K562 (cell line): ENCODE measurements around the gene RCOR3. TPM values are rescaled to one million over a fixed set of nuclear protein-coding genes. Genes with fewer than 3 reads are reported as not detected.

Experiments
- ATAC-seq: fragments of 200-7000 bp; cut with Tn5 transposase; 3 replicates; pipeline ENCODE4 v1.9.1; 2020; ENCODE audit warnings: moderate library complexity
- BruUV-seq: library from RNA; stranded (reverse); fragments of 400-500 nt; replicated peaks from 2 replicates; lab custom pipeline; 2021; lab: Mats Ljungman, UMichigan
- CTCF ChIA-PET: fragments of 300-600 bp; formaldehyde crosslinking; extraction: SDS; loops from one replicate; lab custom pipeline; 2021; ENCODE audit warnings: low intra/inter-chr PET ratio; lab: Yijun Ruan, JAX
- POLR2A ChIA-PET: fragments of 300-600, 350-650 bp; sonication (Branson Sonifier 250); formaldehyde crosslinking; extraction: SDS; loops from one replicate; lab custom pipeline; 2021; ENCODE audit warnings: antibody characterized with exemption, inconsistent platforms; lab: Yijun Ruan, JAX
- DNase-seq, 4 experiments: peaks; one replicate each; pipeline versions ENCODE4 v3.0.0 to v3.0.0-alpha.2; 2011 to 2018; ENCODE audit warnings: low spot score in 3 of 4, mixed read lengths in 3 of 4; ENCODE audit errors: extremely low read depth in 1 of 4
- FAIRE-seq: peaks from 2 replicates; lab custom pipeline; 2011; peaks lifted over from hg19 to GRCh38; lab: Jason Lieb, UNC
- H2AFZ ChIP-seq: 2 replicates; pipeline ENCODE4 v1.6.0; 2011; ENCODE audit warnings: low read depth, low read length, control low read depth, inconsistent platforms
- H3K27ac ChIP-seq: fragments of 200-600 bp; 3 replicates; pipeline ENCODE4 v1.8.0; 2011; ENCODE audit warnings: low read depth, mild to moderate bottlenecking, control low read depth, inconsistent platforms, low read length, moderate library complexity, mixed read lengths; ENCODE audit errors: extremely low read depth
- H3K27me3 ChIP-seq, 2 experiments: fragments of 300-600 bp in 1 of 2; 2 replicates in 1 of 2; 3 replicates in 1 of 2; pipeline versions ENCODE4 v1.6.0 to v1.8.0; 2011; ENCODE audit warnings: inconsistent platforms in 2 of 2, low read length in 2 of 2, mild to moderate bottlenecking in 1 of 2, mixed read lengths in 1 of 2, moderate library complexity in 1 of 2; ENCODE audit not compliant: control insufficient read depth in 2 of 2, insufficient read depth in 2 of 2
- H3K36me3 ChIP-seq: fragments of 300-600 bp; 3 replicates; pipeline ENCODE4 v1.8.0; 2011; ENCODE audit warnings: mild to moderate bottlenecking, low read length, inconsistent platforms; ENCODE audit not compliant: control insufficient read depth, insufficient read depth
- H3K4me1 ChIP-seq, 2 experiments: fragments of 200-600 bp in 1 of 2; replicated peaks in 1 of 2; 2 replicates in 1 of 2; 3 replicates in 1 of 2; pipeline versions ENCODE4 v1.5.1 to v1.8.0; 2011; ENCODE audit warnings: inconsistent platforms in 2 of 2, low read length in 2 of 2, mild to moderate bottlenecking in 1 of 2, mixed read lengths in 1 of 2, moderate library complexity in 1 of 2; ENCODE audit not compliant: control insufficient read depth in 2 of 2, insufficient read depth in 2 of 2
- H3K4me2 ChIP-seq: 2 replicates; pipeline ENCODE4 v1.6.1; 2011; ENCODE audit warnings: low read length, control low read depth, inconsistent platforms, mixed read lengths; ENCODE audit not compliant: insufficient read depth
- H3K4me3 ChIP-seq: fragments of 200-600 bp; sonication (generic), shearing (Covaris generic); 2 replicates; pipeline ENCODE4 v1.5.1; 2016; ENCODE audit warnings: control low read depth, inconsistent platforms
- H3K79me2 ChIP-seq: fragments of 200-600 bp; 3 replicates; pipeline ENCODE4 v1.8.0; 2011; ENCODE audit warnings: low read length, inconsistent platforms; ENCODE audit not compliant: control insufficient read depth, insufficient read depth
- H3K9ac ChIP-seq, 2 experiments: 2 replicates each; pipeline versions ENCODE4 v1.6.0 to v1.6.1; 2011; ENCODE audit warnings: low read depth in 2 of 2, low read length in 2 of 2, control low read depth in 1 of 2, inconsistent platforms in 1 of 2, mild to moderate bottlenecking in 1 of 2, mixed read lengths in 1 of 2; ENCODE audit not compliant: insufficient read depth in 1 of 2
- H3K9me1 ChIP-seq: one replicate; pipeline ENCODE4 v1.6.0; 2011; ENCODE audit warnings: inconsistent platforms, mild to moderate bottlenecking, low read length, moderate library complexity; ENCODE audit not compliant: control insufficient read depth, insufficient read depth
- H3K9me3 ChIP-seq: replicated peaks from 2 replicates; pipeline ENCODE4 v1.5.1; 2011; ENCODE audit warnings: low read depth, low read length, inconsistent platforms; ENCODE audit not compliant: control insufficient read depth, insufficient read depth
- H4K20me1 ChIP-seq: replicated peaks from 2 replicates; pipeline ENCODE4 v1.6.1; 2011; ENCODE audit warnings: low read length, inconsistent platforms, mixed read lengths; ENCODE audit not compliant: control insufficient read depth, insufficient read depth
- BCLAF1 ChIP-seq, 2 experiments: fragments of 450-650 bp in 1 of 2; IDR thresholded peaks; 2 replicates each; pipeline ENCODE4 v1.6.1; 2011 to 2017; ENCODE audit warnings: low read depth in 2 of 2, antibody characterized with exemption in 1 of 2, borderline replicate concordance in 1 of 2, low read length in 1 of 2, mild to moderate bottlenecking in 1 of 2, mixed read lengths in 1 of 2; ENCODE audit not compliant: control insufficient read depth in 1 of 2
- FOXA3 ChIP-seq, 2 experiments: fragments of 450-650 bp in 1 of 2; sonication (generic) in 1 of 2; formaldehyde crosslinking; IDR thresholded peaks in 1 of 2; conservative IDR thresholded peaks in 1 of 2; 2 replicates each; pipeline versions ENCODE4 v1.4.0 to v1.8.0; 2020 to 2022; ENCODE audit warnings: mild to moderate bottlenecking in 2 of 2, missing genetic modification reagents in 1 of 2
- KAT8 ChIP-seq: fragments of 450-650 bp; IDR thresholded peaks from 2 replicates; pipeline ENCODE4 v1.6.1; 2016; ENCODE audit warnings: low read depth, mild to moderate bottlenecking
- POLR2AphosphoS5 ChIP-seq: IDR thresholded peaks from 2 replicates; pipeline ENCODE4 v1.6.1; 2011; ENCODE audit warnings: mild to moderate bottlenecking, low read depth, low read length, moderate library complexity; ENCODE audit not compliant: control insufficient read depth, insufficient read depth
- PREB ChIP-seq: sonication (generic); formaldehyde crosslinking; IDR thresholded peaks from 2 replicates; pipeline ENCODE4 v1.8.1; 2023; ENCODE audit warnings: mild to moderate bottlenecking, missing genetic modification reagents
- SOX6 ChIP-seq: fragments of 450-650 bp; IDR thresholded peaks from 2 replicates; pipeline ENCODE4 v1.6.1; 2014; ENCODE audit warnings: mild to moderate bottlenecking
- SPI1 ChIP-seq: IDR thresholded peaks from 2 replicates; pipeline ENCODE4 v1.6.1; 2011; ENCODE audit warnings: low read depth, low read length, control low read depth, borderline replicate concordance
- ZC3H11A ChIP-seq: IDR thresholded peaks from 2 replicates; pipeline ENCODE4 v1.6.1; 2012; ENCODE audit warnings: low read depth, low read length, improper control_type of control experiment
- ZMIZ1 ChIP-seq, 2 experiments: fragments of 150-350 bp in 1 of 2; IDR thresholded peaks; 2 replicates each; pipeline ENCODE4 v1.6.1; 2012 to 2016; ENCODE audit warnings: low read depth in 2 of 2, low read length in 2 of 2, mild to moderate bottlenecking in 1 of 2, moderate library complexity in 1 of 2
- ZNF696 ChIP-seq: fragments of 250-450 bp; sonication (Bioruptor Pico); conservative IDR thresholded peaks from 2 replicates; pipeline ENCODE4 v1.4.0; 2020; ENCODE audit warnings: mild to moderate bottlenecking, moderate library complexity
- WGBS: fragments of 100-300 bp; shearing (Covaris generic); methylation state at CpG from one replicate; pipeline ENCODE4 v1.1.6; 2016; ENCODE audit warnings: low coverage, mixed read lengths; ENCODE audit not compliant: insufficient coverage; ENCODE audit errors: missing lambda C conversion rate; 5-methylcytosine and 5-hydroxymethylcytosine counted together
- in situ Hi-C: fragments of 300-500 bp; cut with MboI; formaldehyde crosslinking; loops from 4 replicates; pipeline ENCODE4 v1.15.0; 2018; ENCODE audit warnings: inconsistent platforms, mixed read lengths
- intact Hi-C: fragments of 100-400 bp; cut with micrococcal nuclease; formaldehyde crosslinking; loops from 2 replicates; pipeline ENCODE4 v1.14.2; 2022
- polyA plus RNA-seq, 8 experiments: library from polyadenylated mRNA; depleted of rRNA in 4 of 8; stranded (reverse) in 5 of 8; unstranded in 3 of 8; fragments of >200 nt; fragmentation: Nextera tagmentation in 2 of 8; fragmentation: Illumina TruSeq in 1 of 8; extraction: Ambion mirVana in 2 of 8; extraction: Trizol in 1 of 8; gene quantifications; 2 replicates each; pipeline versions ENCODE4 v1.2.1 to v1.2.3, GENCODE V29; 2011 to 2014; ENCODE audit warnings: inconsistent platforms in 1 of 8, missing spikeins in 1 of 8
- total RNA-seq, 7 experiments: library from RNA; depleted of rRNA in 6 of 7; stranded (reverse); fragments of >200 nt in 6 of 7; fragmentation: Illumina TruSeq in 2 of 7; extraction: Trizol in 2 of 7; gene quantifications; 2 replicates each; pipeline versions ENCODE4 v1.2.1 to v1.2.3, GENCODE V29; 2011 to 2021; ENCODE audit warnings: low replicate concordance in 1 of 7
- TF ChIP-seq, protein P1 (sequence below): fragments of 250-450 bp; sonication (Bioruptor Pico); IDR thresholded peaks from 2 replicates; pipeline ENCODE4 v1.8.0; 2021; ENCODE audit warnings: borderline replicate concordance, mild to moderate bottlenecking, moderate library complexity; ENCODE audit not compliant: poor library complexity, severe bottlenecking
- TF ChIP-seq, protein P2 (sequence below): fragments of 250-450 bp; sonication (Bioruptor Pico); IDR thresholded peaks from 2 replicates; pipeline ENCODE4 v1.9.0; 2021; ENCODE audit warnings: mild to moderate bottlenecking

RCOR3 gene
- total and polyA plus RNA-seq, 9 of the 15 experiments (the other 6 are each of a cell fraction or from before 2014, with no cell fraction given), result 9.7 to 42.7 (median 29.5) TPM

DNA sequence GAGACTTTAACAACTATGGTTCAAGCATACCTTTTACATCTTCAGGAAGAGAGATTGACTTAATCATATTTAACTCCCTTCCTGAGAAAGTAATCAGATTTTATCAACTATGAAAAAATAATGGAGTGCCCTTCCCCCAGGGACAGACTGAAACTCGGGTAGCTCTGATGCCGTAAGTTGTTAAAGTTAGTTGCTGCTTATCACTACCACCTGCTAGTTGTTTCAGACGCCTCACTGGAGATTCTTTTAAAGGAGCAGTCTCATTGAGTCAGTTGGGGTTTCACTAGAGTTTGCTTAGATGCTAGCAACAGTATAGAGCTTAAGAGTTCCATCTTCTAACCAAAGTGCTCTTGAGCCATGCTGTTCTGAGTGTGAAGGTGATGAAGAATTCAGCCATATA, 50.5 kb downstream of the RCOR3 start:
- H3K9me1 ChIP-seq, result no peaks in the 10 kb centered on the region
- no peak overlapping the region for H3K9ac ChIP-seq
- WGBS, result 1% methylated on average over 3 of the region's 3 CpGs
- no peaks in the 10 kb centered on the region for H3K27me3 ChIP-seq
- peak; percentile 95 for ATAC-seq
- H3K4me1 ChIP-seq, result peaks cover 0 to 6% of the 10 kb centered on the region in 2 experiments; a peak in 2 of 5 replicates
- H4K20me1 ChIP-seq, result no peaks in the 10 kb centered on the region
- in situ Hi-C loops (no loop called here), intact Hi-C loops (no loop called here)
- no peak overlapping the region; the same call in 1 of the 2 replicates for H2AFZ ChIP-seq
- ChIA-PET POLR2A (interaction anchor here (0.6 to 1.8 kb wide), 7 partner anchors 9 to 52 kb away, joined by 3 to 6 read pairs (median 4); no protein-coding TSS in a partner anchor), CTCF (no interaction called here)
- peak; percentile 48 to 83 (median 69) for DNase-seq
- H3K4me3 ChIP-seq, result no peak overlapping the region
- peak; percentile 94 for FAIRE-seq
- peaks cover 49% of the 10 kb centered on the region for H3K36me3 ChIP-seq
- H3K27ac ChIP-seq, result peak overlapping the region; percentile 13; the same call in 1 of the 3 replicates
- BruUV-seq, result no TSS peak
- H3K4me2 ChIP-seq, result no peak overlapping the region
- no peaks in the 10 kb centered on the region for H3K9me3 ChIP-seq
- no peaks in the 10 kb centered on the region for H3K79me2 ChIP-seq
- TF ChIP-seq KAT8 (no peak), ZMIZ1 (IDR thresholded peaks at IDR 0.05; ENCODE audit: low read depth in 2 of 2, low read length in 2 of 2) (no peak), BCLAF1 (IDR thresholded peaks at IDR 0.05; ENCODE audit: borderline replicate concordance in 1 of 2, control insufficient read depth in 1 of 2, low read depth in 2 of 2, low read length in 1 of 2) (no peak), ZC3H11A (no peak), PREB (CRISPR knock-in tag) (no peak), SPI1 (no peak), FOXA3 (CRISPR knock-in tag; conservative IDR thresholded peaks at IDR 0.05 in 1 of 2, IDR thresholded peaks at IDR 0.05 in 1 of 2) (0 out of 4 replicates have a peak, but pooled peaks of 1 of the 2 experiments have one; percentile 27), SOX6 (peak; percentile 32; the same call in 1 of the 2 replicates), POLR2AphosphoS5 (peak; percentile 52; the same call in 1 of the 2 replicates), ZNF696 (CRISPR knock-in tag) (no peak)
- TF ChIP-seq, protein P1, sequence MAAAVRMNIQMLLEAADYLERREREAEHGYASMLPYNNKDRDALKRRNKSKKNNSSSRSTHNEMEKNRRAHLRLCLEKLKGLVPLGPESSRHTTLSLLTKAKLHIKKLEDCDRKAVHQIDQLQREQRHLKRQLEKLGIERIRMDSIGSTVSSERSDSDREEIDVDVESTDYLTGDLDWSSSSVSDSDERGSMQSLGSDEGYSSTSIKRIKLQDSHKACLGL (CRISPR knock-in tag), result no peak
- TF ChIP-seq, protein P2, sequence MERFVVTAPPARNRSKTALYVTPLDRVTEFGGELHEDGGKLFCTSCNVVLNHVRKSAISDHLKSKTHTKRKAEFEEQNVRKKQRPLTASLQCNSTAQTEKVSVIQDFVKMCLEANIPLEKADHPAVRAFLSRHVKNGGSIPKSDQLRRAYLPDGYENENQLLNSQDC (CRISPR knock-in tag), result no peak
